Ovary (tissue), 3 donors: ENCODE measurements around the gene LRRC27.

Source experiments
- POLR2A ChIP-seq: fragments of 450-650 bp; IDR thresholded peaks from one replicate; pipeline ENCODE4 v1.6.1; 2017; ENCODE audit warnings: antibody characterized with exemption, mild to moderate bottlenecking, moderate library complexity
- TF ChIP-seq, protein P1 (sequence below), 3 donors: fragments of 450-650 bp in 2 of 3; fragments of 200-600 bp in 1 of 3; IDR thresholded peaks; one replicate each; pipeline versions ENCODE4 v1.5.1 to v1.8.0; 2016 to 2022; ENCODE audit warnings: antibody characterized with exemption in 3 of 3, mild to moderate bottlenecking in 1 of 3
- donor health status: DM: no; HTN: no; CAD: no.

DNA sequence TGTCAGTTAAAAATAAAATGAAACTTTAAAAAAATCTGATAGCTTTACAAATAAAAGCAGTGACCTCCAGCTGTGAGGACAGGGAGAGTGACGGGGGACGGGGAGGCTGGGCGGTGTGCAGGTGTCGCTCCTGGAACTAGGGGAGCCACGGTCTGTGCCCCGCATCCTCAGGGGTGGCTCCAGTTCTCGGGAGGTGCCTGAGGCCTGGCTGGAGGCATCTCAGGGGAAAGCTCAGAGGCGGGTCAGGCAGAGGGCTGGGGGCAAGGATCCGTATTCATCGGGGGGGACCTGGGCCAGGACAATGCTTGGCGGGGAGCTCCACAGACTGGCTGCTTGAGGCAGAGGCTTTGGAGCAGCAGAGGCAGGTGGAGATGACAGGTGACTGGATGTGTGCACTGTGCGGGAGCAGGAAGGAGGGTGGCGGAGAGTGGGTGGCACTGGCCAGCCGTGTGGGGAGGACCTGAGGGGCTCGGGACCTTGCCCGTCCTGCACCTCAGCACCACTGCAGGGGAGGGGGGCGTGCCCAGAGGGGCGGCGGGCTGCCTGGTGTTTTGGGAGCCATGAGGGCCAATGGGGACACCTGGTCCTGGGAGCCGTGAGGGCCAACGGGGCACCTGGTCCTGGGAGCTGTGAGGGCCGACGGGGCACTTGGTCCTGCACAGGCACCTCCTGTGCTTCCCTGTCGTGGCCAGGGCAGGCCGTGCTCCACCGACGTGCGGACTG lies 78.2 kb downstream of the LRRC27 start:
- TF ChIP-seq POLR2A: no peak
- TF ChIP-seq, protein P1, sequence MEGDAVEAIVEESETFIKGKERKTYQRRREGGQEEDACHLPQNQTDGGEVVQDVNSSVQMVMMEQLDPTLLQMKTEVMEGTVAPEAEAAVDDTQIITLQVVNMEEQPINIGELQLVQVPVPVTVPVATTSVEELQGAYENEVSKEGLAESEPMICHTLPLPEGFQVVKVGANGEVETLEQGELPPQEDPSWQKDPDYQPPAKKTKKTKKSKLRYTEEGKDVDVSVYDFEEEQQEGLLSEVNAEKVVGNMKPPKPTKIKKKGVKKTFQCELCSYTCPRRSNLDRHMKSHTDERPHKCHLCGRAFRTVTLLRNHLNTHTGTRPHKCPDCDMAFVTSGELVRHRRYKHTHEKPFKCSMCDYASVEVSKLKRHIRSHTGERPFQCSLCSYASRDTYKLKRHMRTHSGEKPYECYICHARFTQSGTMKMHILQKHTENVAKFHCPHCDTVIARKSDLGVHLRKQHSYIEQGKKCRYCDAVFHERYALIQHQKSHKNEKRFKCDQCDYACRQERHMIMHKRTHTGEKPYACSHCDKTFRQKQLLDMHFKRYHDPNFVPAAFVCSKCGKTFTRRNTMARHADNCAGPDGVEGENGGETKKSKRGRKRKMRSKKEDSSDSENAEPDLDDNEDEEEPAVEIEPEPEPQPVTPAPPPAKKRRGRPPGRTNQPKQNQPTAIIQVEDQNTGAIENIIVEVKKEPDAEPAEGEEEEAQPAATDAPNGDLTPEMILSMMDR (IDR thresholded peaks at IDR 0.05): no peak
